GM21515 (cell line): ENCODE measurements around the gene SNX5.

Experiments
- ATAC-seq: cut with Tn5 transposase; IDR thresholded peaks from one replicate; pipeline ENCODE4 v1.9.1; 2021; ENCODE audit not compliant: unreplicated experiment

The SNX5 gene

GRCh38 chr20:17941087-17941825 lies 27.3 kb downstream of the SNX5 start:
- no peak for ATAC-seq

- ATAC-seq, result no peak
These were observed 28.2 kb downstream of the SNX5 start for GRCh38 chr20:17940224-17940971.

GRCh38 chr20:17939622-17940223 lies 28.9 kb downstream of the SNX5 start:
- no peak for ATAC-seq

- peak; percentile 62 for ATAC-seq
These were observed 29.5 kb downstream of the SNX5 start for GRCh38 chr20:17938871-17939619.

- ATAC-seq, result no peak
These were observed 31.5 kb downstream of the SNX5 start for GRCh38 chr20:17936761-17937732.

DNA sequence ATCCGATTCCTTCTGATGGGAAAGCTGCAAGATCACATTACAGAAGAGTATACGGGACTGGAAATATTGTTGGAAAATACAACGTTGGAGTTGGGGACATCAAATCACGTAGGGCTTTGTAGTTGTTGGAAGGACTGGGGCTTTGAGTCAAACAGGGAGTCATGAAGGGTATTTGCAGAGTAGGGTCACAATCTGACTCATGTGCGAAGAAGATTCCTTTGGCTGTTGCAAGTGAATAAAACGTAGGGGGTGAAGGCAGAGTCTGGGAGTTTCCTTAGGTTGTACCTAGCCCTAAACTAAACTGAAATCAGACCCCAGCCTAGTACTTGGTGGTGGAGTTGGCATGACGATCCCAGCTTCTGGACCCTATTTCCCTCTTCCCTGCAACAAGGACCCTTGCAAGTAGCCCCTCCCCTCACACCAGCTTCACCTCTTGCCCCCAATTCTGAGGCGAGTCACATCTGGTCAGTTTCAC lies 32.3 kb downstream of the SNX5 start:
- ATAC-seq, result no peak

- ATAC-seq, result no peak
These were observed 32.8 kb downstream of the SNX5 start for GRCh38 chr20:17935761-17936160.

DNA sequence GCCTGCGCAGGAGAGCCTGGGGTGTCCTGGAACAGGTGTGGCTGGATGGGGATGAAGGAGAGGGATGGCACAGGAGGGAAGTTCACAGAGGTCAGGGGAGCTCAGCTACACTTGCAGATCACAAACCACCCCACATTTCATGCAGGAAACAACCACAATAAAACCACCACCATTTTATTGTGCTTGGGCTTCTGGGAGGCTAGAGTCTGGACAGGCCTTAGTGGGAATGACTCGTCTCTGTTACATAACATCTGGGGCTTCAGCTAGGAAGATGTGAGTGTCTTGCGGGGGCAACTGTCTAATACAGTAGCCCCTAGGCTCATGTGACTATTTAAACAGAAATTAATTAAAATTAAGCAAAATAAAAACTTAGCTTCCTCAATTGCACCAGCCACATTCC lies 33.4 kb downstream of the SNX5 start:
- ATAC-seq, result no peak

DNA sequence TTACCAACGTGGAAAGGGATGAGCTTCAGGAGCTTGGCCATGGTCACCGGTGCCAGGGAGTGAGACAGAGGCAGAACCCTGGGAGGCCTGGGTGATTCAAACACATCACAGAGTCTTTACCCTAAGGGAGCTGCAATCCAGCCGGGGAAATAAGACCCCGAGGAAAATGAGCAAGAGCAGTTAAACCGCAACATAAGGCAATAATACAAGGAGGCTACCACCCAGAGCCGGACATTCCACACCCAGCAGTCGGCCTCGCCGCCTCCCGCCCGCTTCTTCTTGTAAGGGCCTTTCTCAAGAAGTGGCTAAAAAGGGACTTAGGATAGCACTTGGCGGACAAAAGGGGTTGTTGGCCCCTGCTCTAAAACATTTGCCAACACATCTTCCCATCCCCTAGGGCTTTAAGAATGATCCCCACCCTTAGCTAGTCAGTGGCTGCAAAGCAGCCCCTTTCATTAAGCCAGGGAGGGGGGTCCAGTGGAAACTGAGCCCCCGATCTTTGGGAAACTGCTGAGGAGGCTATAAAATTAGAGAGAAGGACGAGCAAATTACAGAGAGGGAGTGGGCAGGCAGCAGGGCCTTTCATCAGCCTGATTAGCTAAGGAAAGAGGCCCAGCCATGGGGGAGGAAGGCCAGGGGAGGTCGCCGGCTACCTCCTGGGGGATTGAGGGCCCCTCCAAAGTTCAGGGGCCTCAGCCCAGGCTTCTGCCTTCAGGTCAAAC lies 34.3 kb downstream of the SNX5 start:
- ATAC-seq, result no peak

DNA sequence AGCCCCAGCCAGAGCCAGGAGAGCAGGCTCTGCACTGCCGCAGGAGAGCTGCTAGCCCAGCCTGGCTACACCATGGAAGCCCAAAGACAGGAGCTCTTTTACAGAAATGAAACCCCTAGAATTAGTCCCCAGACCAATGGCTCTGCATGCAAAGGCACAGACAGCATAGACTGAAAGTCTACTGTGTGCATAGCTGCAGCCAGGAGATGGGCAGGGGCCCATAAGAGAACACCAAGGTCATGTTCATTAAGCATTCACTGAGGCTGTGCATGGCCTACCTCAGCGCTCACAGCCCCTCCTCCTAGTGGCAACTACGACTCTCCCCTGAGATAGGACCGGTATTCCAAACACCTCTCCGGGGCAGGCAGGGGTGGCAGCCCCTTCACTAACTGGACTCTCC lies 34.9 kb downstream of the SNX5 start:
- no peak for ATAC-seq

- ATAC-seq, result no peak
These were observed 35.5 kb downstream of the SNX5 start for GRCh38 chr20:17933121-17933520.

DNA sequence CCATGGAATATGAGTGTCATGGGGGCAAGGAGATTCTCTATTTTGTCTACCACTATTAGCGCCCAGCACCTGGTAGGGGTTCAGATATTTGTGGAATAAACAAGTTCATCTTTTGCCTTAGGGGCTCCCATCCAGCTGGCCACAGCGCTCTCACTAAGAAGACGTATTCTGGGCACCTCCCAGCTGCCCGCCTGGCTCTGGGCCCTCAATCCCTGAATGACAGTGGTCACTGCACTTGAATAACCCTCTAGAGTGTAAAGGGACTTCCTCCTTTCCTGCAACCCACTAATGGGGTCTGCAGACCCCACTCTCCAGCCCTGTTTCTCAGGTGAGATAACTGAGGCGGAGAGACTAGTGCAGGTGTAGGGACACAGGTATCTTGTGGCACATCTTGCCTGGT lies 36.2 kb downstream of the SNX5 start:
- ATAC-seq, result no peak

DNA sequence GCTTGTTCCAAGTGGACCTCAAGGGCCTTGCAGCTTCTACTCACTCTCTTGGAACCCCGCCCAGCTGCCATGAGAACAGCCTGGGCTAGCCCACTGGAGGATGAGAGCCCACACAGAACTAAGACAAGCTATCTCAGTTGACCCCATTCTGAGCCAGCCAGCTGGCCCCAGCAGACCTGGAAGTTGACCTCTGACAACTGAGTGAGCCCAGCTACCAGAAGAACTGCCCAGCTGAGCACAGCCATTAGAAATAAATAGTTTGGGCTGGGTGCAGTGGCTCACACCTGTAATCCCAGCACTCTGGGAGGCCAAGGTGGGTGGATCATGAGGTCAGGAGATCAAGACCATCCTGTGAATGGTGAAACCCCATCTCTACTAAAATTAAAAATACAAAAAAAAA lies 37.1 kb downstream of the SNX5 start:
- ATAC-seq, result no peak

GRCh38 chr20:17928633-17929311 lies 39.8 kb downstream of the SNX5 start:
- ATAC-seq, result no peak

GRCh38 chr20:17928211-17928611 lies 40.4 kb downstream of the SNX5 start:
- ATAC-seq, result no peak

- ATAC-seq, result no peak
These were observed 42.7 kb downstream of the SNX5 start for GRCh38 chr20:17925940-17926300.

DNA sequence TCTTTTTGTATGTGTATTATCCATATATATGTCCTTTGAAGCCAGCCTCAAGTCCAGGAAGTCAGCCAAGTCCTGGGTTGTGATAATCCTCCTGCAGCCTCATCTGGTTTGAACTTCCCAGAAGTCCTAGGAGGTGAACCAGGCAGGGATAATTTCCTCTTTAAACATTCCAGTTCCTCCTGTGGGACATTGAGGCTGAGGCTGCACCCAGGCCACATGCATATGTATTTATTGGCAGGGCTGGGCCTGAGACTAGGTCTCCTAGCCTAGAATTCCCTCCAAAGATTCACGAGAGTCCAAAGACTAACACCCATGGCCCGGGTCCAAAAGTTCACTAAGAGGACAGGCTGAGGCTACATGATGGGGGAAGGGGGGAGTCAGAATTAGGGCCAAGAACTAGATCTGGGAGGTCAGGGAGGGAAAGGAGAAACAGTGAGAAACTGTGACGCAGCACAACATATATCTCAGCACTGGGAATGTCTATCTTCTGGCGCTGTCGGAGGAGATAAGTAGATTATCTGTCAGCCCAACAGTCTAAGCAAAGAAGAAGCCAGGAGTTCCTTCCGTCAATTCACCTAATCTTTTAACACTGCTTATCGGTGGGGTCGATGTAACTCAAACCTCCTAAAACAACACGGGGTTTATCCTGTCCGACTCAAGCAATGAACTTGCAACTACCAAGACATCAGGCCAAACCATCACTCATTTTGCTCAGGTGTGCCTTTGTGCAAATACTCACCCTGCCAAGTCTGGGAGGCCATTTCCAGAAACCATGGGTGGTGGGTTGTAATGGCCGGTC lies 43.3 kb downstream of the SNX5 start:
- no peak for ATAC-seq

GRCh38 chr20:17921774-17922173 lies 46.8 kb downstream of the SNX5 start:
- no peak for ATAC-seq
